ENCODE measurements around the gene DNM3.

The DNM3 gene

DNA sequence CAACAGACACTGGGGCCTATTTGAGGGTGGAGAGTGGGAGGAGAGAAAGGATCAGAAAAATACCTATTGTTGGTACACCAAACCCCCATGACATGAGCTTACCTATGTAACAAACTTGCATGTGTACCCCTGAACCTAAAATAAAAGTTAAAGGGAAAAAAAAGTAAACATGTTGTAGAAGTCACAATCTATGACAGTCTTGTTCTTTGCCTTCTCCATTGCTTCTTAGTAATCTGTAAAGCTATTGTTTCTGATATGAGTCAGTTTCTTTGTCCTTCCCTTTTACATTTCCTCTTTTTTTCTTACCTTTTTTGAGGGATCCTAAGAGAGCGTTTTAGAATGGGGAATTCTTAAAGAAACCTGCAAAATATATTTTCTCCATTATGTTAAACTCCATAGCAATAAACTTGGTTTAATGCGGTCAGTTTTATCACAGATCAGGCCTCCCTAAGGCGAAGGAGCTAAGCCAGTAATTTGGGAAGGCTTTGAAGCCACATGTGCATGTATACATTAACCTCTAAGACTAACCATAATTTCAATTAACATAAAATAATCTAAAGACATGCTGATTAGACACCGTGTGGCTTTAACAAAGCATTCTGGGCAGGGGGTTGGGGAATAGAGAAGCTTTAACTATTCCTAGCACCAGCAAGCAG is 501.4 kb downstream of the DNM3 start:
- no peak for TF ChIP-seq EP300 (IDR thresholded peaks at IDR 0.05; ENCODE audit: borderline replicate concordance)

DNA sequence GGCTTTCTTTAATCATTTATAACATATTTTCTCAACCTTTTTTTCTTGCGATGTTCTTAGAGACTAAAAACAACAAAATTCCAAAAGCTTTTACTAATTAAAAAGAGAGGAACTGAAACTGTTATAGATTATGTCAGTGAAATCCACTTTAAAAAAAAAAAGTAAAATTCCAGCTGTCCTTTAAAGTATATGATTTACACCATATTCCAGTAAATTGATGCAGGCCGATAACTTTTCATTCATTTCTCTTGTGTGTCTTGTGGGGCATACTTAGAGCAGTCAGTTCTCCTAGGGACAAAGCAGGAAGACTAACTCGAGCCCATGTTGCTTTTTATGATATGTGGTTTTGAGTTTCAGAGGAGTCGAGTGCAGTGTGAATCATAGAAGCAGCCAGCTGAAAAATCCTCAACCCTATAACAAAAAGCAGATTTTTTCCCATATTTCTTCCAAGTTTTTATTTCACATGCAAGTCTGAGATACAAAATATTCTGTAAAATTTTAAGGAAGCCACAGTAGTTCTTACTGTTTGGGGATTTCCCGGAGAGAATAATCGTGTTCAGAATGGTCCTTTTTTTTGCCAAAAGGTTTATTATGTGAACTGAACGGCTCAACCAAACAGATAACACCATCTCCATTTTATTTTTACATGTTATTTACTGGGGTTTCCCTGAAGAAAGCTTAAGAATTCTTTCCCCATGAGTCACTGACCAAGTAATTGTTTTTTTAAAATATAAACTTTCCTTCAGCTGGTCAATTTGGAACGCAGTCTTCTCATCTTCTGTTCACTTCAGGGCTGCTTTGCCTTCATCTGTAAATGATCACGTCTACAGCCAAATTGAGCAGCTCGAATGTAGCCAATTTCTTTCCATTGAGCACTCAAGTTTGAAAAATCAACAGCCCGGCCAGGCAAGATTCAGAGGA is 502.2 kb downstream of the DNM3 start:
- TF ChIP-seq ZBTB7A (IDR thresholded peaks at IDR 0.05; ENCODE audit: low read depth) (no peak), YY1 (IDR thresholded peaks at IDR 0.05; ENCODE audit: low read depth) (no peak), TCF12 (IDR thresholded peaks at IDR 0.05; ENCODE audit: low read depth) (peak; percentile 6; the same call in 1 of the 2 replicates), NFIC (IDR thresholded peaks at IDR 0.05) (peak; percentile 54; the same call in 1 of the 2 replicates), RAD21 (IDR thresholded peaks at IDR 0.05; ENCODE audit: low read depth) (0 out of 2 replicates have a peak, but pooled peaks have one; percentile 5), TEAD4 (IDR thresholded peaks at IDR 0.05) (no peak), EGR1 (IDR thresholded peaks at IDR 0.05) (no peak), FOXM1 (IDR thresholded peaks at IDR 0.05; ENCODE audit: borderline replicate concordance, low read depth) (peak; percentile 11; the same call in 1 of the 2 replicates), CEBPB (IDR thresholded peaks at IDR 0.05) (no peak), CREB1 (IDR thresholded peaks at IDR 0.05; ENCODE audit: low read depth) (no peak), TAF1 (IDR thresholded peaks at IDR 0.05; ENCODE audit: low read depth) (no peak; the same call in 1 of the 2 replicates), EP300 (IDR thresholded peaks at IDR 0.05; ENCODE audit: borderline replicate concordance) (peak; percentile 39; the same call in 1 of the 2 replicates)
- TF ChIP-seq, protein P1, sequence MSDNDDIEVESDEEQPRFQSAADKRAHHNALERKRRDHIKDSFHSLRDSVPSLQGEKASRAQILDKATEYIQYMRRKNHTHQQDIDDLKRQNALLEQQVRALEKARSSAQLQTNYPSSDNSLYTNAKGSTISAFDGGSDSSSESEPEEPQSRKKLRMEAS (IDR thresholded peaks at IDR 0.05): no peak; the same call in 1 of the 2 replicates
- TF ChIP-seq, protein P2, sequence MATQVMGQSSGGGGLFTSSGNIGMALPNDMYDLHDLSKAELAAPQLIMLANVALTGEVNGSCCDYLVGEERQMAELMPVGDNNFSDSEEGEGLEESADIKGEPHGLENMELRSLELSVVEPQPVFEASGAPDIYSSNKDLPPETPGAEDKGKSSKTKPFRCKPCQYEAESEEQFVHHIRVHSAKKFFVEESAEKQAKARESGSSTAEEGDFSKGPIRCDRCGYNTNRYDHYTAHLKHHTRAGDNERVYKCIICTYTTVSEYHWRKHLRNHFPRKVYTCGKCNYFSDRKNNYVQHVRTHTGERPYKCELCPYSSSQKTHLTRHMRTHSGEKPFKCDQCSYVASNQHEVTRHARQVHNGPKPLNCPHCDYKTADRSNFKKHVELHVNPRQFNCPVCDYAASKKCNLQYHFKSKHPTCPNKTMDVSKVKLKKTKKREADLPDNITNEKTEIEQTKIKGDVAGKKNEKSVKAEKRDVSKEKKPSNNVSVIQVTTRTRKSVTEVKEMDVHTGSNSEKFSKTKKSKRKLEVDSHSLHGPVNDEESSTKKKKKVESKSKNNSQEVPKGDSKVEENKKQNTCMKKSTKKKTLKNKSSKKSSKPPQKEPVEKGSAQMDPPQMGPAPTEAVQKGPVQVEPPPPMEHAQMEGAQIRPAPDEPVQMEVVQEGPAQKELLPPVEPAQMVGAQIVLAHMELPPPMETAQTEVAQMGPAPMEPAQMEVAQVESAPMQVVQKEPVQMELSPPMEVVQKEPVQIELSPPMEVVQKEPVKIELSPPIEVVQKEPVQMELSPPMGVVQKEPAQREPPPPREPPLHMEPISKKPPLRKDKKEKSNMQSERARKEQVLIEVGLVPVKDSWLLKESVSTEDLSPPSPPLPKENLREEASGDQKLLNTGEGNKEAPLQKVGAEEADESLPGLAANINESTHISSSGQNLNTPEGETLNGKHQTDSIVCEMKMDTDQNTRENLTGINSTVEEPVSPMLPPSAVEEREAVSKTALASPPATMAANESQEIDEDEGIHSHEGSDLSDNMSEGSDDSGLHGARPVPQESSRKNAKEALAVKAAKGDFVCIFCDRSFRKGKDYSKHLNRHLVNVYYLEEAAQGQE (IDR thresholded peaks at IDR 0.05; ENCODE audit: low read depth): no peak
- TF ChIP-seq, protein P3, sequence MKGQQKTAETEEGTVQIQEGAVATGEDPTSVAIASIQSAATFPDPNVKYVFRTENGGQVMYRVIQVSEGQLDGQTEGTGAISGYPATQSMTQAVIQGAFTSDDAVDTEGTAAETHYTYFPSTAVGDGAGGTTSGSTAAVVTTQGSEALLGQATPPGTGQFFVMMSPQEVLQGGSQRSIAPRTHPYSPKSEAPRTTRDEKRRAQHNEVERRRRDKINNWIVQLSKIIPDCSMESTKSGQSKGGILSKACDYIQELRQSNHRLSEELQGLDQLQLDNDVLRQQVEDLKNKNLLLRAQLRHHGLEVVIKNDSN (IDR thresholded peaks at IDR 0.05): no peak

DNA sequence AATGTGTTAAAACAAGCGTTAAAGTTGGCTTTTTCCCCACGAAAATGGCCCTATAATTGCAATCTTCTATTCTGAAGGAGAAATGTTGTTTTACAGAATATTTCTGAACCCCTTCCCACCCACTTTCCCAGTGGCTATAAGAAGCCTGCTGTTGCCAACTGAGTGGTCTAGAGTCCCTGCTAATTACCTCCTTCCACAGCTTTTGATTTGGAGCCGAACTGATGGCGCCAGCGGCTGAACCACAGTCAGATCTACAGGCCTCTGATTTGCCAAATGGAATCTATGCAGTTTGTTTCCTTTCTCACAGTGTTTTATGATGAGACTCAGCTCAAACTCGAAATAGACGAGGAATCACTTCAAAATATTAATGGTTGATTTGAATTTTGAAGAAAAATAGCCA is 503.1 kb downstream of the DNM3 start:
- no peak for TF ChIP-seq FOXM1 (IDR thresholded peaks at IDR 0.05; ENCODE audit: borderline replicate concordance, low read depth)
- TF ChIP-seq NFIC (IDR thresholded peaks at IDR 0.05): no peak
- no peak for TF ChIP-seq EGR1 (IDR thresholded peaks at IDR 0.05)
- TF ChIP-seq TAF1 (IDR thresholded peaks at IDR 0.05; ENCODE audit: low read depth): no peak
- TF ChIP-seq, protein P3 (IDR thresholded peaks at IDR 0.05): no peak
- TF ChIP-seq, protein P1 (IDR thresholded peaks at IDR 0.05): 0 out of 2 replicates have a peak, but pooled peaks have one; percentile 19

DNA sequence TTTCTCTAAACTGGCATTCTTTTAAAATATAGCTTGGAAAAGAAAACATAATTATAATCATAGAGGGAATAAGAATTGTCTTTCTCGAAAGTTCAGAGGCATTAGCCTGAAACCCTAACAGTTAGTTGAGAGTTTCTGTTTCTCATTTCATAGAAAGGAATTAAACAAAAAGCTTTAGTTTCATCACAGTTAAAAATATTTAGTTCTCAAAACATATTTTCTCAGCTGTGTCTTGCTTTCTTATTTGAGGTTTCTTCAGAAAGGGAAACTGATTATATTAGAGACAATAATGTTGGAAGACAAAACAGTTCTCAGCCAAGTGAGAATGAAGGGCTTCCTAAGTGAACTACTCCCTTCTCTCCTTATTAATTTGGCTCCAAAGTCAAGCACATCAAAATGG is 503.8 kb downstream of the DNM3 start:
- TF ChIP-seq, protein P1 (IDR thresholded peaks at IDR 0.05): no peak
- TF ChIP-seq EP300 (IDR thresholded peaks at IDR 0.05; ENCODE audit: borderline replicate concordance) (no peak), FOXM1 (IDR thresholded peaks at IDR 0.05; ENCODE audit: borderline replicate concordance, low read depth) (no peak), CEBPB (IDR thresholded peaks at IDR 0.05) (no peak), RAD21 (IDR thresholded peaks at IDR 0.05; ENCODE audit: low read depth) (no peak), CREB1 (IDR thresholded peaks at IDR 0.05; ENCODE audit: low read depth) (no peak), ZBTB7A (IDR thresholded peaks at IDR 0.05; ENCODE audit: low read depth) (no peak), YY1 (IDR thresholded peaks at IDR 0.05; ENCODE audit: low read depth) (no peak)
- TF ChIP-seq, protein P3 (IDR thresholded peaks at IDR 0.05): no peak

DNA sequence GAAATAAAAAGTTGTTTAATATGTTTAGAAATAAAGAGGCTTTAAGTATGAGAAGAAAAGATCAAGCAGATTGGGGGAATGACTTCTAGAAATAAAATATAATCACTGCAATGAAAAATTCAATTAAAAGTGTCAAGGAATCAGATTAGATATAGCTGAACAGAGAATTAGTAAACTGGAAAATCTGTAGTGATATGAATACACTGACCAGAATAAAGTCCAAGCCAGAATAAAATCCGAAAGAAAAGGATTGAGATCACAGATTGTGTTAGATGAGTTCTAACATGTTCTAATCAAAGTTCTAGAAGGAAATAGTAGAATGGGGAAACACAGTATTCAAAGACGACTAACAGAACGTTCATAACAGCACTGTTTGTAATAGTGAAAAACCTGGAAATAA is 506.1 kb downstream of the DNM3 start:
- TF ChIP-seq EGR1 (IDR thresholded peaks at IDR 0.05) (no peak), YY1 (IDR thresholded peaks at IDR 0.05; ENCODE audit: low read depth) (no peak), TEAD4 (IDR thresholded peaks at IDR 0.05) (no peak), FOXM1 (IDR thresholded peaks at IDR 0.05; ENCODE audit: borderline replicate concordance, low read depth) (no peak), EP300 (IDR thresholded peaks at IDR 0.05; ENCODE audit: borderline replicate concordance) (no peak), TCF12 (IDR thresholded peaks at IDR 0.05; ENCODE audit: low read depth) (no peak), ZBTB7A (IDR thresholded peaks at IDR 0.05; ENCODE audit: low read depth) (no peak), NFIC (IDR thresholded peaks at IDR 0.05) (no peak), CEBPB (IDR thresholded peaks at IDR 0.05) (no peak), CREB1 (IDR thresholded peaks at IDR 0.05; ENCODE audit: low read depth) (no peak), TAF1 (IDR thresholded peaks at IDR 0.05; ENCODE audit: low read depth) (no peak), RAD21 (IDR thresholded peaks at IDR 0.05; ENCODE audit: low read depth) (no peak)
- TF ChIP-seq, protein P1 (IDR thresholded peaks at IDR 0.05): no peak
- TF ChIP-seq, protein P3 (IDR thresholded peaks at IDR 0.05): no peak
- TF ChIP-seq, protein P2 (IDR thresholded peaks at IDR 0.05; ENCODE audit: low read depth): no peak
